Liver (tissue), 9 donors: ENCODE data around the gene RNGTT. TPM values are rescaled to one million over a fixed set of nuclear protein-coding genes. Genes with fewer than 3 reads are reported as not detected.

Experiments used
- DNase-seq: peaks from one replicate; pipeline ENCODE4 v3.0.0-alpha.2; 2017; ENCODE audit warnings: low spot score
- H3K27ac ChIP-seq, 2 donors: one replicate each; pipeline ENCODE4 v1.7.0; 2013; ENCODE audit warnings: inconsistent platforms in 2 of 2, low read length in 2 of 2, control low read depth in 1 of 2, low read depth in 1 of 2, mild to moderate bottlenecking in 1 of 2
- H3K27me3 ChIP-seq, 4 donors: one replicate each; pipeline versions ENCODE4 v1.6.1 to v1.7.0; 2013; ENCODE audit warnings: low read length in 3 of 4, inconsistent platforms in 1 of 4, mild to moderate bottlenecking in 1 of 4, moderate library complexity in 1 of 4; ENCODE audit not compliant: control insufficient read depth in 4 of 4, insufficient read depth in 4 of 4
- H3K36me3 ChIP-seq, 4 donors: one replicate each; pipeline versions ENCODE4 v1.6.1 to v1.7.0; 2013; ENCODE audit warnings: low read length in 3 of 4, mild to moderate bottlenecking in 3 of 4, low read depth in 1 of 4, moderate library complexity in 1 of 4; ENCODE audit not compliant: control insufficient read depth in 4 of 4, insufficient read depth in 3 of 4
- H3K4me1 ChIP-seq, 4 donors: one replicate each; pipeline versions ENCODE4 v1.6.1 to v1.7.0; 2013; ENCODE audit warnings: low read length in 3 of 4, mild to moderate bottlenecking in 3 of 4, moderate library complexity in 1 of 4; ENCODE audit not compliant: control insufficient read depth in 4 of 4, insufficient read depth in 4 of 4
- H3K4me3 ChIP-seq, 3 donors: one replicate each; pipeline versions ENCODE4 v1.6.1 to v1.7.0; 2013; ENCODE audit warnings: low read length in 3 of 3, control low read depth in 1 of 3, low read depth in 1 of 3, mild to moderate bottlenecking in 1 of 3
- H3K9ac ChIP-seq, 2 donors: one replicate each; pipeline ENCODE4 v1.7.0; 2013; ENCODE audit warnings: low read length in 2 of 2, mild to moderate bottlenecking in 2 of 2, moderate library complexity in 2 of 2, control low read depth in 1 of 2, low read depth in 1 of 2
- H3K9me3 ChIP-seq, 4 donors: one replicate each; pipeline versions ENCODE4 v1.6.1 to v1.7.0; 2013; ENCODE audit warnings: low read length in 3 of 4; ENCODE audit not compliant: control insufficient read depth in 4 of 4
- ATF3 ChIP-seq: IDR thresholded peaks from 2 replicates; pipeline ENCODE4 v1.6.1; 2016; ENCODE audit warnings: antibody characterized with exemption
- EGR1 ChIP-seq, 2 donors: IDR thresholded peaks; 2 replicates each; pipeline ENCODE4 v1.6.1; 2016 to 2018; ENCODE audit warnings: antibody characterized with exemption in 2 of 2, low read depth in 2 of 2
- FOXA1 ChIP-seq: IDR thresholded peaks from 2 replicates; pipeline ENCODE4 v1.6.1; 2016; ENCODE audit warnings: antibody characterized with exemption
- FOXA2 ChIP-seq: IDR thresholded peaks from 2 replicates; pipeline ENCODE4 v1.6.1; 2016; ENCODE audit warnings: antibody characterized with exemption
- GABPA ChIP-seq, 2 donors: IDR thresholded peaks in 1 of 2; conservative IDR thresholded peaks in 1 of 2; 2 replicates each; pipeline ENCODE4 v1.6.1; 2016; ENCODE audit warnings: antibody characterized with exemption in 2 of 2, mild to moderate bottlenecking in 1 of 2, moderate library complexity in 1 of 2
- HNF4A ChIP-seq, 2 donors: conservative IDR thresholded peaks; 2 replicates each; pipeline ENCODE4 v1.6.1; 2016; ENCODE audit warnings: antibody characterized with exemption in 2 of 2, mild to moderate bottlenecking in 2 of 2
- HNF4G ChIP-seq: IDR thresholded peaks from 2 replicates; pipeline ENCODE4 v1.6.1; 2016; ENCODE audit warnings: antibody characterized with exemption
- JUND ChIP-seq, 2 donors: IDR thresholded peaks; 2 replicates each; pipeline ENCODE4 v1.6.1; 2016; ENCODE audit warnings: antibody characterized with exemption in 2 of 2
- MAX ChIP-seq: IDR thresholded peaks from 2 replicates; pipeline ENCODE4 v1.6.1; 2016; ENCODE audit warnings: antibody characterized with exemption
- NR2F2 ChIP-seq: IDR thresholded peaks from 2 replicates; pipeline ENCODE4 v1.6.1; 2016; ENCODE audit warnings: antibody characterized with exemption
- RAD21 ChIP-seq, 2 donors: IDR thresholded peaks; 2 replicates each; pipeline ENCODE4 v1.6.1; 2016; ENCODE audit warnings: antibody characterized with exemption in 2 of 2, mild to moderate bottlenecking in 2 of 2
- RXRA ChIP-seq, 2 donors: IDR thresholded peaks; 2 replicates each; pipeline ENCODE4 v1.6.1; 2017 to 2018; ENCODE audit warnings: antibody characterized with exemption in 2 of 2, mild to moderate bottlenecking in 1 of 2
- SP1 ChIP-seq: IDR thresholded peaks from 2 replicates; pipeline ENCODE4 v1.6.1; 2018; ENCODE audit warnings: antibody characterized with exemption, mild to moderate bottlenecking
- TAF1 ChIP-seq: conservative IDR thresholded peaks from 2 replicates; pipeline ENCODE4 v1.6.1; 2016; ENCODE audit warnings: antibody characterized with exemption, mild to moderate bottlenecking
- YY1 ChIP-seq: IDR thresholded peaks from 2 replicates; pipeline ENCODE4 v1.6.1; 2016; ENCODE audit warnings: antibody characterized with exemption, mild to moderate bottlenecking
- WGBS: extraction: QIAGEN DNeasy Blood & Tissue Kit; methylation state at CpG from one replicate; pipeline ENCODE4 v1.1.7; 2013; 5-methylcytosine and 5-hydroxymethylcytosine counted together
- polyA plus RNA-seq, 2 donors: library from polyadenylated mRNA; stranded (reverse) in 1 of 2; unstranded in 1 of 2; fragments of 200-250 nt in 1 of 2; fragments of >200 nt in 1 of 2; fragmentation: Nextera tagmentation in 1 of 2; extraction: Ambion mirVana in 1 of 2; gene quantifications; one replicate each; pipeline versions ENCODE4 v1.2.1 to v1.2.3, GENCODE V29; 2013 to 2015
- total RNA-seq, 2 donors: library from RNA; depleted of rRNA; stranded (reverse); fragments of >200 nt; gene quantifications; one replicate each; pipeline ENCODE4 v1.2.3, GENCODE V29; 2014
- TF ChIP-seq, protein P1 (sequence below): fragments of 150-350 bp; IDR thresholded peaks from 2 replicates; pipeline ENCODE4 v1.5.1; 2017; ENCODE audit warnings: improper control_type of control experiment, low read depth, low read length; ENCODE audit not compliant: missing input control
- TF ChIP-seq, protein P2 (sequence below): IDR thresholded peaks from 2 replicates; pipeline ENCODE4 v1.6.1; 2016; ENCODE audit warnings: antibody characterized with exemption, mild to moderate bottlenecking
- TF ChIP-seq, protein P3 (sequence below): IDR thresholded peaks from 2 replicates; pipeline ENCODE4 v1.6.1; 2016; ENCODE audit warnings: antibody characterized with exemption
- donor health status: healthy.
- donor health status: healthy.
- donor health status: healthy.
- donor health status: healthy.
- donor health status: healthy.

Gene RNGTT
- total and polyA plus RNA-seq, 4 donors = 4.1 to 20.8 (median 7.2) TPM

DNA sequence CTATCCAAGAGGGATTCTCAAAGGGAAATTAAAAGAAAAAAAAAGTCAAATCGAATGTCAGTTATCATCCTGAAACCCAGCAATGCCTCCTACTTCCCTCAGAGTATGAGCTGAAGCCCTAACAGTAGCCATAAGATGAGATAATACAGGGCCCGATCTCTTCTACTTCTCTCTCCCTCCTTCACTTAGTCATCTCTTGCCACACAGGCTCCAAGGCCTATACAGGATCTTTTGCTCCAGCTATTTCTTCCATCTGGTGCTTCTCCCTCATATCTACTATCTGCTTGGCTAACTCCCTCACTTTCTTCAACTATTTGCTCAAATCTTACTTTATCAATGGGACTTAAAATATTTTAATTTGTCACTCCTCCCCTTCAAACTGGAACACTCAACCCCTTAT is 215.3 kb downstream of the RNGTT start:
- DNase-seq = no peak
- H3K9ac ChIP-seq = no peak overlapping the region
- H3K27me3 ChIP-seq = no peaks in the 10 kb centered on the region
- peaks cover 0 to 3% (median 0%) of the 10 kb centered on the region in 4 donors for H3K36me3 ChIP-seq
- no peaks in the 10 kb centered on the region for H3K9me3 ChIP-seq
- TF ChIP-seq, protein P1, sequence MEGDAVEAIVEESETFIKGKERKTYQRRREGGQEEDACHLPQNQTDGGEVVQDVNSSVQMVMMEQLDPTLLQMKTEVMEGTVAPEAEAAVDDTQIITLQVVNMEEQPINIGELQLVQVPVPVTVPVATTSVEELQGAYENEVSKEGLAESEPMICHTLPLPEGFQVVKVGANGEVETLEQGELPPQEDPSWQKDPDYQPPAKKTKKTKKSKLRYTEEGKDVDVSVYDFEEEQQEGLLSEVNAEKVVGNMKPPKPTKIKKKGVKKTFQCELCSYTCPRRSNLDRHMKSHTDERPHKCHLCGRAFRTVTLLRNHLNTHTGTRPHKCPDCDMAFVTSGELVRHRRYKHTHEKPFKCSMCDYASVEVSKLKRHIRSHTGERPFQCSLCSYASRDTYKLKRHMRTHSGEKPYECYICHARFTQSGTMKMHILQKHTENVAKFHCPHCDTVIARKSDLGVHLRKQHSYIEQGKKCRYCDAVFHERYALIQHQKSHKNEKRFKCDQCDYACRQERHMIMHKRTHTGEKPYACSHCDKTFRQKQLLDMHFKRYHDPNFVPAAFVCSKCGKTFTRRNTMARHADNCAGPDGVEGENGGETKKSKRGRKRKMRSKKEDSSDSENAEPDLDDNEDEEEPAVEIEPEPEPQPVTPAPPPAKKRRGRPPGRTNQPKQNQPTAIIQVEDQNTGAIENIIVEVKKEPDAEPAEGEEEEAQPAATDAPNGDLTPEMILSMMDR = no peak
- TF ChIP-seq FOXA1 (no peak), HNF4A (conservative IDR thresholded peaks at IDR 0.05) (no peak), RAD21 (IDR thresholded peaks at IDR 0.05) (no peak), NR2F2 (no peak), EGR1 (IDR thresholded peaks at IDR 0.05; ENCODE audit: low read depth in 2 of 2) (no peak), TAF1 (no peak), FOXA2 (no peak), HNF4G (no peak), MAX (no peak), GABPA (IDR thresholded peaks at IDR 0.05 in 1 of 2, conservative IDR thresholded peaks at IDR 0.05 in 1 of 2) (no peak)
- H3K27ac ChIP-seq = no peak overlapping the region
- WGBS = 91% methylated on average over 2 of the region's 2 CpGs
- H3K4me1 ChIP-seq = no peaks in the 10 kb centered on the region
- no peak overlapping the region for H3K4me3 ChIP-seq

DNA sequence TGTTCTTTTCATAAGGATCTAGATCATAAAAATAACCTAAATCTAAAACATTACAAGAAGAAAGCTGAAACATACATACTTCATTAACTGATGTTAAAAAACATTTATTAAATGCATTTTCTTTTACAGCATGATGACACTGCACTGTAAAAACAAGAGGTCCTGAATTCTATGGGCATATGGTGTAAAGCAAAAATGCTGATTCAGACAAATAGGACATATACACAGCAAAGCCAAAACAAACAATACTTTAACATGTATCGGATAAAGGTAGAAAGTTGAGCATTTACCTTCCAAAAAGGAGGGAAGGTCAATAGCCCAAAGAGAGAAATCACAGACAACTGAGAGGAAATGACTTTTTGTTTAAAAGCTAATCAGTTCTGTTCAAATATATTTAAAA is 221.5 kb downstream of the RNGTT start:
- Histone ChIP-seq H3K4me3 (no peak overlapping the region), H3K27ac (no peak overlapping the region), H3K36me3 (peaks cover 0 to 3% (median 0%) of the 10 kb centered on the region in 4 donors), H3K9me3 (no peaks in the 10 kb centered on the region), H3K27me3 (no peaks in the 10 kb centered on the region), H3K4me1 (no peaks in the 10 kb centered on the region), H3K9ac (no peak overlapping the region)
- TF ChIP-seq FOXA2 = no peak
- no peak for TF ChIP-seq MAX
- TF ChIP-seq, protein P2, sequence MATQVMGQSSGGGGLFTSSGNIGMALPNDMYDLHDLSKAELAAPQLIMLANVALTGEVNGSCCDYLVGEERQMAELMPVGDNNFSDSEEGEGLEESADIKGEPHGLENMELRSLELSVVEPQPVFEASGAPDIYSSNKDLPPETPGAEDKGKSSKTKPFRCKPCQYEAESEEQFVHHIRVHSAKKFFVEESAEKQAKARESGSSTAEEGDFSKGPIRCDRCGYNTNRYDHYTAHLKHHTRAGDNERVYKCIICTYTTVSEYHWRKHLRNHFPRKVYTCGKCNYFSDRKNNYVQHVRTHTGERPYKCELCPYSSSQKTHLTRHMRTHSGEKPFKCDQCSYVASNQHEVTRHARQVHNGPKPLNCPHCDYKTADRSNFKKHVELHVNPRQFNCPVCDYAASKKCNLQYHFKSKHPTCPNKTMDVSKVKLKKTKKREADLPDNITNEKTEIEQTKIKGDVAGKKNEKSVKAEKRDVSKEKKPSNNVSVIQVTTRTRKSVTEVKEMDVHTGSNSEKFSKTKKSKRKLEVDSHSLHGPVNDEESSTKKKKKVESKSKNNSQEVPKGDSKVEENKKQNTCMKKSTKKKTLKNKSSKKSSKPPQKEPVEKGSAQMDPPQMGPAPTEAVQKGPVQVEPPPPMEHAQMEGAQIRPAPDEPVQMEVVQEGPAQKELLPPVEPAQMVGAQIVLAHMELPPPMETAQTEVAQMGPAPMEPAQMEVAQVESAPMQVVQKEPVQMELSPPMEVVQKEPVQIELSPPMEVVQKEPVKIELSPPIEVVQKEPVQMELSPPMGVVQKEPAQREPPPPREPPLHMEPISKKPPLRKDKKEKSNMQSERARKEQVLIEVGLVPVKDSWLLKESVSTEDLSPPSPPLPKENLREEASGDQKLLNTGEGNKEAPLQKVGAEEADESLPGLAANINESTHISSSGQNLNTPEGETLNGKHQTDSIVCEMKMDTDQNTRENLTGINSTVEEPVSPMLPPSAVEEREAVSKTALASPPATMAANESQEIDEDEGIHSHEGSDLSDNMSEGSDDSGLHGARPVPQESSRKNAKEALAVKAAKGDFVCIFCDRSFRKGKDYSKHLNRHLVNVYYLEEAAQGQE = no peak
- no peak for TF ChIP-seq RAD21 (IDR thresholded peaks at IDR 0.05)
- no peak for TF ChIP-seq GABPA (IDR thresholded peaks at IDR 0.05 in 1 of 2, conservative IDR thresholded peaks at IDR 0.05 in 1 of 2)
- TF ChIP-seq FOXA1 = no peak
- no peak for TF ChIP-seq YY1
- TF ChIP-seq TAF1 = no peak
- TF ChIP-seq, protein P1 = no peak
- TF ChIP-seq SP1 = no peak
- TF ChIP-seq RXRA (IDR thresholded peaks at IDR 0.05) = no peak
- no peak for TF ChIP-seq ATF3
- no peak for TF ChIP-seq JUND (IDR thresholded peaks at IDR 0.05)
- TF ChIP-seq, protein P3, sequence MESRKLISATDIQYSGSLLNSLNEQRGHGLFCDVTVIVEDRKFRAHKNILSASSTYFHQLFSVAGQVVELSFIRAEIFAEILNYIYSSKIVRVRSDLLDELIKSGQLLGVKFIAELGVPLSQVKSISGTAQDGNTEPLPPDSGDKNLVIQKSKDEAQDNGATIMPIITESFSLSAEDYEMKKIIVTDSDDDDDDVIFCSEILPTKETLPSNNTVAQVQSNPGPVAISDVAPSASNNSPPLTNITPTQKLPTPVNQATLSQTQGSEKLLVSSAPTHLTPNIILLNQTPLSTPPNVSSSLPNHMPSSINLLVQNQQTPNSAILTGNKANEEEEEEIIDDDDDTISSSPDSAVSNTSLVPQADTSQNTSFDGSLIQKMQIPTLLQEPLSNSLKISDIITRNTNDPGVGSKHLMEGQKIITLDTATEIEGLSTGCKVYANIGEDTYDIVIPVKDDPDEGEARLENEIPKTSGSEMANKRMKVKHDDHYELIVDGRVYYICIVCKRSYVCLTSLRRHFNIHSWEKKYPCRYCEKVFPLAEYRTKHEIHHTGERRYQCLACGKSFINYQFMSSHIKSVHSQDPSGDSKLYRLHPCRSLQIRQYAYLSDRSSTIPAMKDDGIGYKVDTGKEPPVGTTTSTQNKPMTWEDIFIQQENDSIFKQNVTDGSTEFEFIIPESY = no peak
- DNase-seq = no peak
- 36% methylated on average over 1 of the region's 1 CpG for WGBS
